GM19438 (cell line): ENCODE data around the gene MIER1.
A peak's percentile ranks its signal among the peaks of the same experiment; 100 is the strongest.
"Not testable (repeated sequence)": the region's sequence is repeated elsewhere in the genome, so short reads cannot be mapped to it uniquely, and the experiment has no call there.

Source experiments
- ATAC-seq: cut with Tn5 transposase; IDR thresholded peaks from one replicate; pipeline ENCODE4 v1.9.1; 2021; ENCODE audit warnings: low read depth; ENCODE audit not compliant: unreplicated experiment

Gene MIER1

GRCh38 chr1:66937529-66938234 is 12.9 kb downstream of the MIER1 start:
- no peak for ATAC-seq

- ATAC-seq, result no peak
These were observed 13.8 kb downstream of the MIER1 start for GRCh38 chr1:66938613-66939012.

- ATAC-seq, result no peak
These were observed 16.2 kb downstream of the MIER1 start for GRCh38 chr1:66940981-66941380.

GRCh38 chr1:66943361-66943969 is 18.7 kb downstream of the MIER1 start:
- no peak for ATAC-seq

GRCh38 chr1:66944330-66945274 is 19.8 kb downstream of the MIER1 start:
- no peak for ATAC-seq

GRCh38 chr1:66945316-66945715 is 20.5 kb downstream of the MIER1 start:
- no peak for ATAC-seq

GRCh38 chr1:66947267-66947666 is 22.5 kb downstream of the MIER1 start:
- no peak for ATAC-seq

- no peak for ATAC-seq
These were observed 26.7 kb downstream of the MIER1 start for GRCh38 chr1:66951513-66951912.

GRCh38 chr1:66954208-66954607 is 29.4 kb downstream of the MIER1 start:
- peak; percentile 75 for ATAC-seq

- no peak for ATAC-seq
These were observed 33.1 kb downstream of the MIER1 start for GRCh38 chr1:66957938-66958337.

GRCh38 chr1:66966188-66966873 is 41.5 kb downstream of the MIER1 start:
- ATAC-seq, result not testable (repeated sequence)

- no peak for ATAC-seq
These were observed 43.8 kb downstream of the MIER1 start for GRCh38 chr1:66968574-66968973.

- ATAC-seq, result no peak
These were observed 53.4 kb downstream of the MIER1 start for GRCh38 chr1:66978201-66978600.

GRCh38 chr1:66979621-66980020 is 54.8 kb downstream of the MIER1 start:
- not testable (repeated sequence) for ATAC-seq

- ATAC-seq, result no peak
These were observed 56.1 kb downstream of the MIER1 start for GRCh38 chr1:66980745-66981367.

GRCh38 chr1:66981679-66982078 is 56.9 kb downstream of the MIER1 start:
- ATAC-seq, result no peak

- peak; percentile 57 for ATAC-seq
These were observed 57.9 kb downstream of the MIER1 start for GRCh38 chr1:66982561-66983260.

GRCh38 chr1:66984491-66984890 is 59.7 kb downstream of the MIER1 start:
- ATAC-seq, result peak; percentile 80

- no peak for ATAC-seq
These were observed 61.0 kb downstream of the MIER1 start for GRCh38 chr1:66985835-66986234.

GRCh38 chr1:66993076-66993475 is 68.3 kb downstream of the MIER1 start:
- ATAC-seq, result no peak
